Amniotic stem cell (primary cell): ENCODE results near the gene DPP7.
"Not testable (repeated sequence)": the region's sequence is repeated elsewhere in the genome, so short reads cannot be mapped to it uniquely, and the experiment has no call there.

ENCODE experiments used
- DNase-seq: peaks from one replicate; lab custom pipeline; 2025; lab: John Stamatoyannopoulos, UW

Gene DPP7

DNA sequence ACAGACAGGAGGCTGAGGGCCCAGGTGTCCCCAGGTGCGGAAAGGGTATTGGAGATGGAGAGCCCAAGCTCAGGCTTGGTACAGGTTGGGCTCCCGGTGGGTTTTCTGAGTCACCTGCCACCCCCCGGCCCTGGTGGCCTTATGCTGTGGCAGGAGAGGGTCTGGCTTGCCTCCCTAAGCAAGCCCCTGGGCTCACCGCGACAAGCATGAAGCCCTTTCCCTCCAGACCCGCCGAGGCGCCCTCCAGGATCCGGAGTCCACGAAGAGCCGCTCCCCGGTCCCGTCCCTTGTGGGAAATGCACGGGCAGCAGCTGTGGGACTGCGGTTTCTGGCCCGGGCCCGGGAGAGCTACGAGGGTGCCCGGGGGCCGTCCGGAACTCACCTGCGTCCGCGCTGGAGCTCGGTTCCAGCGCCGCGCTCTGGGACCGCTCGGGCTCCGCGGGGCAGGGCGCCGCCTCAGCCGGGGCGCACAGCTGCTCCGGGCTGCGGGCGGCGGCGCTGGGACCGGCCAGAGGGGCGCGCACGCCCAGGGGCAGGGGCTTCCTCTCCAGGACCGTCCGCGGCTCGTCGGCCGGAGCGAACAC lies 44.9 kb downstream of the DPP7 start:
- no peak for DNase-seq

DNA sequence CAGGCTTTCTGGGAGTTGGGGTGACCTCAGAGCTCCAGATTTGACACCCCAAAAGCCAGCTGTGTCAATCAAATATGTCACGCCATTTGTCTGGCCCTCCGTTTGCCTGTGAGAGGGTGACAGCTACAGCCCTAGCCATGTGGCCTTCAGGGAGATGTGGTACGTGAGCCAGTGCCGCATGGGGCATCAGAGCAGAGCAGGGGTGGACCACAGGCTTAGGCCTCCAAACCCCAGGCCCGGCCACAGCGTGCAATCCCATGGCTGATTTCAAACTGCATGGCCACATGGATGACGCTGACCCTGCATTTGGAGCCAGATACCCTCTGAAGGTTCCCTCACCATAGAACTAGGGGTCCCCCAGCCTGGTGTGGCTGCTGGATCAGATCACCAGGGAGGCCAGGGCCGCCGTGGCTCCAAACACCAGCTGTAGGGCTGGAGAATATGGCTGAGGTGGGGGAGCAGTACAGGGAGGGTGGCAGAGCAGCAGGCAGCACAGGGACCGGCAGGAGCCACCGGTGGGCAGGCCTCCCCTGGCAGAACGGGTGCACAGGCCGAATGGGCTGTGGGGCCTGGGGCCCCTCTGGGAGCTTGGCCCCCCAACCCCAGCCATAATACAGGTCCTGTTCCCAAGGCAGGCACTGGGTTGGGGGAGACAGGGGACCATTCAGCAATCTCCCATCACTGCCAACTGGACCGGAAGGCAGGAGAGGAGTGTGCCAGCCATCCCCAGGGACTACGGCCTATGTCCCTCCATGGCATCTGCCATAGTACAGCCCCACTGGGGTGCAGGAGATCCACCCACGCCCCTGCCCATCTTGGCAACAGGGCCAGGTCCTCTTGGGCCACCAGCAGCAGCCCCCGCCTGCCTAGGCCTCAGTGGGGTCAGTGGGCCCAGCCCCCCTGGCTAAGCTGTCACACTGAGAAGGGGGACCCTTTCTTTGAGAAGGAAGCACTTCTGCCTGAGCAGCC lies 45.7 kb downstream of the DPP7 start:
- DNase-seq: no peak

DNA sequence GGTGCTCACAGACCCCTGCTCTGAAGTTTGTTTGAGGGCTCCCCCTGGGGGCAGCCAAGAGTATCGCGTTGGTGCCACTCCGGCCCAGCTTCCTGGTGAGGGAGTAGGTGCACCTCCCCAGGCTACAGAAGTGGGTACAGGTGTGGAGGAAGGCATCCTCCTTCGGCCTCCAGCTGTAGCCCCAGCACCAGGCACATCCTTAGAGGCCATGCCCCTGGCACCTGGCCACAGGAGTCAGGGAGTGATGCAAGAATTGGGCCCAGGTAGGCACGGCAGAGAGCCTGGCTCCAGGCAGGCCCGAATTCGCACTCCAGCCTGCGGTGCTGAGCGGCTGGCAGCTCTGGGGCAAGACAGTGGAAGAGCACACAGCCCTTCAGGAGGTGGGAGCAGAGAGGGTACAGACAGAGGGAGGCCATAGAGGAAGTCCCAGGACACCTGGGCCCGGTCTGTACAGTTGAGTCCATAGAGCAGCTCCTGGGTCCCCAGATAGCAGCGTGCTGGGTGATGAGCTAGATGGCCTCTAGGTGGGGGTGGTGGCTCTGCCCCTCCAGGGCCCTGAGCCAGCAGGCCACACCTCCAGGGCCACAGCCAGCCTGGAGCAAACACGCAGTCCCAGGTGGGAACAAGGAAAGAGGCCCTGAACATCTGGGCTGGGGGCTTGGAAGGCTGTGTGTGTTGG lies 46.5 kb downstream of the DPP7 start:
- DNase-seq: no peak

DNA sequence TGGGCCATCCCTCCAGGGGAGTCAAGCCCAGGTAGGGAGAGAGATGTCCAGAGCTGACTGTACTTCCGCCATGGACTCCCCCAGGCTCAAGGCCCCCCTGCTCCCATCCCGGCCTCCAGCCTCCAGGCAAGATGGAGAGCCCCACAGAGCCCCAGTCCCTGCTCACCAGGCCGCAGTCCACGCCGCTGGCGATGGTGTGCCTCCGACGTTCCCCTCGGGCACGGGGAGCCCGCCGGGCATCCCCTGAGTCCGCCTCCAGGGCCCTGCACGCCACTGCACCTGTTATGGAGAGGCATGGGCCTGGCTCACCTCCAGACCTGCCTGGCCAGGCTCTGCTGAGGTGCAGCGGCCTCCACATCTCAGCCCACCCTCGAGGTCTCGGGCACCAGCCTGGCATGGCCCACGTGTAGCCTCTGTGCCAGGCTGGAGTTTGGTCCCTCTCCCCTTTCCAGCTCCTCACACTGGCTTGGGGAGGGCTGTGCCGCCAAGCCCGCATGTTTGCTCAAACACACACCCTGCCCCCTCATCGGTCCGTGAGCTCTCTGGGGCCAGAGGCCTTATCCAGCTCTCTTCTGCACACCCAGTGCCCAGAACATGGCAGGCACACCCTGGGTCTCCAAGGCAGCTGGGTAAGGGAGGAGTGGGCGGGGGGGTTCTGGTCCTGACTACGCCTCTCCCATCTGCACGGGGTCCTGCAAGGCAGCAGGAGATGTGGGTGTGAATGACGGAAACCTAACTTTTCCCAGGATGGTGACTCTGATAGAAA lies 48.3 kb downstream of the DPP7 start:
- no peak for DNase-seq

DNA sequence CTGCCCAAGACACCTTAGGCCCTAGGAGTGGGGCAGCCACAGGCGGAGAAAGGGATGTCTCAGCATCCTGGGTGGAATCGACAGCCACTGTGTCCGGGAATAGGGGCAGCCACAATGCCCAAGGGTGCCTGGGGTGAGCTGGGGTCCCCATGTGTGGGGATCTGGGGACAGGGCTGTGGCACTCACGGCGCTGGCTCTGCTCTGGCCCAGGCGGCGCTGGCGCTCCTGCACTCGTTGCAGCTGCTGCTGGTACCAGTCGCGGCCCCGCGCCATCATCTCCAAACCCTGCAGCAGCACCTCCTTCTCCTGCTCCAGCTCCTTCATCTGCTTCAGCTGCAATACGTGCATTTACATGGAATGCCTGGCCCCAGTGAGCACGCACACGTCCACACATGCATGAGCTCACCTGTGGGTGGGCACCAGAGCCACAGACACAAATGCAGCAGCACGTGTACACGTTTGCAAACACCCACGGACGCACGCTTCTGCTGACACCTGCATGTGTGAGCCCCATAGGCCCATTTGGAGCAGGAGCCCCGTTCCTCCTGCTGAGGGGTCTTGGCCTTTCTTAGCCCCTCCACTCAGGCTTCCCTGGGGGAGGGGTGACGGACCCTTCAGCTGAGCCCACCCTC lies 49.1 kb downstream of the DPP7 start:
- no peak for DNase-seq

DNA sequence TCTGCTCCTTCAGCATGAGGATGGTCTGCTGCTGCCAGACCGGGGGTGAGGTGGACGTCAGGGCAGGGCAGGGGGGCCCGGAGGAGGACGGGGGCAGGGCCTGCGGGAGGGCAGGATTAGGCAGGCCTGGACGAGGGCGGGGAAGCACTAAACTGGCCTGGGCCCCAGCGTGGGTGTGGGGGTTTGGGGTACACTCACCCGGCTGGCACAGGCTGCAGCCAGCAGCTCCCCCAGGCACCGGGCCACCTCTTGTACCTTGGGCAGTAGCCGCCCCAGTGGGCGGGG lies 49.7 kb downstream of the DPP7 start:
- no peak for DNase-seq

DNA sequence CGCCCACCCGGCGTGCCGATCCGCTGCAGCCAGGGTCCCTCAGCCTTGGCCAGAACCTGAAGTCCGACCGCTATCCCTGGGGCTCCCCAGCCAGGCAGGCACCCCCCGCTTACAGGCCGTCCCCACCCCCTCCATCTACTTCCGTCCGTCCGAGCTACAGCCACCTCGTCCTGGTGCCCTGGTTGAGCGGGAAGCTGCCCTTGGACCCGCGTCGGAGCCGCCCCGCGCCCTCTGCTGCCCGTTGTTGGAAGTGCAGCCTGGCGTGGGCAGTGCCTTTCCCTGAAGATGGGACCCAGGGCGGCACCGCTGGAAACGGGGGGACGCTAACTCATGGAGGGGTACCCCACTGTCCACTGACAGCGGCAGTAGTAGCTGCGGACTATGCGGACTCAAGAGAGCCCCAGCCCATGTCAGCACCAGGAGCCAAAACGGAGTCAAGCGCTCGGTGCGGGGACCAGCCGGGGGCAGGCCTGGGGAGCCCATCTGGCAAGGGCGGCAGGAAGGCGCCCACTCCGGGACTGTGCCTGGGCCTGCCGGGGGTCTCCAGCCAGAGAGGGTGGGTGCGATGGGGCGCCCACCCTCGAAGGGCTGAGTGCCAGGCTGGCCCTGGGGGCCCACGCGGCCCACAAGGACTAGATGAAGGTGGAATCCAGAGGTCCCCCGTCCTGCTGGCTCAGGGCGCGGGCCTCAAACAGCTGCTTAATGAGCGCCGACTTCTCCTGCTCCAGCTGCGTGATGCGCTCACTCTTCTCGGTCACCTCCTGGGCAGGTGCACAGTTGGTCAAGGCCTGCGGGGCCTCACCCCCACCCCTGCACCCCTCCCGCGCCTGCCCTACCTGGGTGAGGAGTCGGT lies 50.3 kb downstream of the DPP7 start:
- no peak for DNase-seq

DNA sequence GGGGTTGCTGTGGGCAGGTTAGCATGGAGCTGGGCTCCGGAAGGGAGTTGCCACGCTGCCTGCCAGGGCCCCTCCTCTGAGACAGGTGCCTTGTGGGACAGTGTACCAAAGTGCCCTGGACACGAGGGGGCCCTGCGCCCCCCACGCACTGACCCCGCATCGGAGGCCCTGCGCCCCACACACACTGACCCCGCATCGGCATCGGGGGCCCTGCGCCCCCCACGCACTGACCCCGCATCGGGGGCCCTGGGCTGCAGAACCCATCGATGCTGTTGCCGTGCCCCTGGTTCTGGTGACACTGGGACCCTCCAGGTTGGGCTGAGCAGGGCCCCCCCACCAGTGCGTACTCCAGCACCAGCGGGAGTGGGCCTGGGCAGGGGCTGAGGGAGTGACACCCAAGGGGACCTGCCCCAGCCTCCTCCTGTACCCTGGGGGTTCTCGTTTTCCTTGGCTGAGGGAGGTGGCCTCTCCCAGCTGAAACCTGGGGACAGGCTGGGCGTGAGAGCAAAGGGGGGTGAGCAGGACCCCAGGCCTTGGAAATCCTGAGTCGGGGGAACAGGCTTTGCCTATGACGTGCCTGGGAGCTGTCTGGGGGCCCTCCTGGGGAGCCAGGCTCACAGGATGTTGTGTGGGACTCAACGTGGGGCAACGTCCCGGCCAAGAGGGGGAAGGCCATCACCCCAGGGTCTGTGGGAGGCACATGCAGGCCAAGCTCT lies 51.1 kb downstream of the DPP7 start:
- DNase-seq: no peak

DNA sequence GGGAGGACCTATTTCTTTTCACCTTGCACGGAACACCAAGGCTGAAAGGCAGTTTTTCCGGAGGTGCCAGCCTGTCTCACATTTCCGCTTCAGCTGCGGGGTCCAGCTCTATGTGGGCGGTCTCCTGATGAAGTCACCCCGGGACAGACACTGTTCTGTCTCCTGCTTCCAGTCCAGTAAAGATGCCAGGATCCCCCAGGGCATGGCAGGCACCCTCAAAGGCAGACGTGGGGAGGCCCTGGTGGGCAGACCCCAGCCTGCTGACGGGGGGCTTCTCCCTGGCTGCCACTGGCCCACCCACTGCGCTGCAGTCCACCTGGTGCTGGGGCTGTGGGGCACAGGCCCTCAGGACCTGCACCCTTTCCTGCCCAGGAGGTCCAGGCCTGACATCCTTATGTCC lies 51.7 kb downstream of the DPP7 start:
- not testable (repeated sequence) for DNase-seq

DNA sequence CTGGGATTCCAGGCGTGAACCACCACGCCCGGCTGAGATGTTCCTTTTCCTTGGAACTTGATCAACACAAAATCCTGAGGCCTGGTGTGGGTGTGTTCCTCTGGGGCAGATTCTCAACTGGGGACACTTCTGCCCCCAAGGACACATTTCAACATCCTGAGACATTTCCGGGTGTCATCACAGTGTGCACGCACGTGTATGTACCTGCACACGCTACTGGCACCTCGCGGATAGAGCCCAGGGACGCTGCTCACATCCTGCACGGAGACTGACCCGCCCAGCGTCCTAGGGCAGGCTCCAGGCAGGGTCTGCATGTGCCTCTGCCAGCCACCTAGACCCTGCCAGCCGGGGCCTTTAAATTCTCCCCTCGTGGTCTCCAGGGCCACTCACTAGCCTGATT lies 52.1 kb downstream of the DPP7 start:
- no peak for DNase-seq
